Superior temporal gyrus (tissue), 1 donor: ENCODE results near the gene MAST2.
"Not testable (repeated sequence)": the region's sequence is repeated elsewhere in the genome, so short reads cannot be mapped to it uniquely, and the experiment has no call there.

Experiments used
- DNase-seq: peaks from one replicate; pipeline ENCODE4 v3.0.0-alpha.2; 2016; ENCODE audit errors: extremely low spot score

The MAST2 gene

DNA sequence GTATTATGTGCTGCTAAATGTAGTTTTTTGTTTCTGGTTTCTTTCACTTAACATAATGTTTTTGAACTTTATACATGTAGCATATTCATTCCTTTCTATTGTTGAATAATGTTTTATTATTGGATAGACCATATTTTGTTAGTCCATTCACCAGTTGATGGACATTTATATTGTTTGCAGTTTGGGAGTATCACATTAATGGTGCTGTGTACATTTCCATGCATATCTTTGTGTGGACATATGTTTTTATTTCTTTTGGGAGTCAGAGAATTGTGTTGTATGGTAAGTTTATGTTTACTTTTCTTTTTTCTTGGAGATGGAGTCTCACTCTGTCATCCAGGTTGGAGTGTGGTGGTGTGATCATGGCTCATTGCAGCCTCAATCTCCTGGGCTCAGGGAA, 134.6 kb downstream of the MAST2 start:
- DNase-seq, result no peak

DNA sequence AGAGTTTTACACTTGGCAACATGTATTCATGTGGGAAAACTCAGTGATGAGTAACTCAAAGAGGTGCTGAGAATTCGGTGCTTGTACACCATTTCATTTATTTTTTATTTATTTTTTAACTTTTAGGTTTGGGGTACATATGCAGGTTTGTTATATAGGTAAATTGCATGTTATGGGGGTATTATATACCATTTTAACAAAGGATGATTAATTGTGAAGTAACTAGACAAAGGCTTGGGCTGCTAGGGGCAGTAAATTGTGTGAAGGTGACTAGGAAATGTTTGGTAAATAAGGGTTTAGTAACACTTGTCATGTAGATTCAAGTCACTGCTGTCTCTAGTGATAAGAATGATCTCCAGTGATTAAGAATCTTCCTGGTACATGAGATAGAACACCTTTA, 139.0 kb downstream of the MAST2 start:
- no peak for DNase-seq

DNA sequence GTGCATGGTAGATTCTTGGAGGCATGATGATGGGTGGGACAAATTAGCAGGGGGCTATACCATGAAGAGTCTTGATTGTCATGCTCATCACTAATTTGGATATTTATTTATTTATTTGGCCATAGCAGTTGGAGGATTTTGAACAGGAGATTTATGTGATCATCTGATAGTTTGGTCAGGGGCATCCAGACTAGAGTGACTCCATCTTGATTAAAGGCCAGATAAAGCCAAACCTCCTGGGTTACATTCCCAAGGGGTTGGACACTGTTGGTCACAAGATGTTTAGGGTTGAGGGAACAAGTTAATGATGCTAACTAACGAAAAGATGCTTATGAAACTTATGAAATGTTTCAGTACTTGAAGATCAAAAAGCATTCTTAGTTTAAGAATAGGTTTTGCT, 139.8 kb downstream of the MAST2 start:
- no peak for DNase-seq

DNA sequence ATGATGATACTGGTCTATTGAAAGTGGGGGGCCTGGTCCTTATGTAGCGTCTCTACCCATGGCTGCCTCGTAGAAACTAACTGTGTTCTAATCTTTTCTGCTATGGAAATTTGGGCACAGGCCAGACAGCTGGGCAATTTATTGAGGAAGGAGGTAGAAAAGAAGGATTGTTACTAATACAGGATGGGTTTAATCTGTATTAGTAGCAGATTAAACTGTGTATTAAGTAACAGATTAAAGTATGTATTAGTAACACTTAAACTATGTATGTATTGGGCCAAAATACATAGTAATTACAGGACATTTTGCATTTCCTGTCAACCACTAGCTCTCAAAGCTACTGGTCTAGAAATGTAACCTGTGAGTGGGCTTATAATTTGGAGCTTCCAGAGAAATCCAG, 142.0 kb downstream of the MAST2 start:
- DNase-seq, result no peak

DNA sequence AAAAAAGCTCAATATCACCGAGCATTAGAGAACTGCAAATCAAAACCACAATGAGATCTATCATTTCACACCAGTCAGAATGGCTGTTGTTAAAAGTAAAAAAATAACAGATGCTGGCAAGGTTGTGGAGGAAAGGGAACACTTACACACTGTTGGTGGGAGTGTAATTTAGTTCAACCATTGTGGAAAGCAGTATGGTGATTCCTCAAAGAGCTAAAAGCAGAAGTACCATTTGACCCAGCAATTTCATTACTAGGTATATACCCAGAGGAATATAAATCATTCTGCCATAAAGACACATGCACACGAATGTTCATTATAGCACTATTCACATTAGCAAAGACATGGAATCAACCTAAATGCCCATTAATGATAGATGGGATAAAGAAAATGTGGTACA, 146.1 kb downstream of the MAST2 start:
- DNase-seq, result not testable (repeated sequence)

DNA sequence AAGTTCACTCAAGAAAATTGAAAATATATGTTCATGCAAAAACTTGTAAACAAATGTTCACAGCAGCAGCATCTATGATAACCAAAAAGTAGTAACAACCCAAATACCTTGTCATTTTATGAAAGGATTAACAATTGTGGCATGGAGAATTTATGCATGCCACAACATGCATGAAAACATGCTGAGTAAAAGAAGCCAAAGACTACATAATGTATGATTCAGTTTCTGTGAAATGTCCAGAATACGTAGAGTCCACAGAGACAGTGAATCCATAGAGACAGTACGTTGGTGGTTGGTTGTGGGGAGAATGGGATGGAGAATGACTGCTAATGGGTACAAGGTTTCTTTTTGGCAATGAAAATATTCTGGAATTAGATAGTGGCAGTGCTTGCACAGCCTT, 148.7 kb downstream of the MAST2 start:
- DNase-seq, result no peak

DNA sequence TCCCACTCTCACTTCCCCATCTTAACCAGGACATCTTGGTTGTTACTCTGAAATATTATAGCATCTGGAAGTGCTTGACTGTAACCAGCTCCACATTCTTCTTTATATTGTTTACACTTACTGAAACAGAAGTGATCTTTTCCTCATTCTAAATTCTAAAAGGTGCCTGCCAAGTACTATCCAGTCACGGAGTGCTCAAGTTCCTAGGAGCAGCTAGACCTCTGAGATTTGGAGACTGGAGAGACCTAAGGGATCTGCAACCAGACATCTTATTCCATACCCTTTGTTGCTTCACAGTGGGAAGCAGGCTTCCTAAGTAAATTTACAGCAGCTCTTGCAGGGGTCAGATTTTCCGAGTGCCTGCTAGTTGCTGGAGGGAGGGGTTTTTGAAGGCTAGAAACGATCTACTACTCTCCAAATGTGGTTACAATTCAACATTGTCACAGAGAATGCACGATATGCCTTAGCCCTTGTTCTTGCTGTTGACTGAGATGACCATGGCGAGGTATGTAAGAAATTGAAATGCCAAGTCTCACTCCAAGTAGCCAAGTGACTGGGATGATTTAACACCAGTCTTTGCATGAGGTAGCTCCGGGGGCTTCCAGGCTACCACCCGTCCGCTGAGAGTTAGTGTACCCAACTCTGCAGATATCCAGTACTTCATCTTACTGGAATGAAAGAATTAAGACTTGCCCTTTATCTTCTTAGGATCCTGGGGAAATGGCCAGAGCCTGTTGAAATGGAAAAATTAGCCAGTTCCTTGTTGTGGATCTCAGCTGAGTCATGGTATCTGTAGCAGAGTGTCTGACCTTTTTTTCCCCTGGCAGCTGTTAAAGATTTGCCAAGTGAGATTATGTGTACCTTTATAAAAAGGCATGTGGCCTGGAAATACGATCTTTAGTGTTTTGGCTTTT, 150.8 kb downstream of the MAST2 start:
- no peak for DNase-seq

DNA sequence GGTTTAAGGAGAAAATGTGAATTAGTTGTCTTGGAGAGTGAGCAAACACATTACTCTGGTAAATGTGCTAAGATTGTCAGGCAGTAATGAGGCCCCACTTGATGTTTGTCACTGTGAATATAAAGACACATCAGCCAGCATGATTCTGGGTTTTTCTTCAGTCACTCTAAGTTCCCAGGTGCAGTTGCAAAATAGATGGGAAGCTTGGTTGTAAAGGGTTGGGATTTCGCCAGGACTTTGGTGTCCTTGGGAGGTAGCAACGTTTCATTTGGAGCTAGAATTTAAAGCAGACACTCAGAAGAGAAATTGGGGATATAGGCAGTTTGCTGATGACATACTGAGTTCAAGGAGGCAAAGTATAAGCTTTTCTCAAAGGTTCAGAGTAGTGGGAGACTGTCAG, 154.3 kb downstream of the MAST2 start:
- no peak for DNase-seq

DNA sequence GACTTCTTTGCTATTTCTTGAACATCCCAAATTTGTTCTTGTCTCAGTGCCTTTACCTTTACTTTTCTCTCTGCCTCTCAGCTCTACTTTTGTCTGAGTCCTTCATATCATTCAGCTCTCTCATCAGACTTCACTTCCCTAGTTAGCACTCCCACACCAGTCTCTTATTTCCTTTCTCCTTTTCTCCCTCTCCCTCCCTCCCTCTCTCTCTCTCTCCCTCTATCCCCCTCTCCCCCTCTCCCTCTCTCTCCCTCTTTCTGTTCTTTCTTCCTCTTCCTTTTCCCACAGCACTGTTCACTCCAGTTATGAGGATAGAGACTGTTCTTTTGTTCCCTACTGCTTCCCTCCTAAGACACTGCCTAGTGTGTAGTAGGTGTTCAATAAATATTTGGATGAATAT, 154.9 kb downstream of the MAST2 start:
- no peak for DNase-seq

DNA sequence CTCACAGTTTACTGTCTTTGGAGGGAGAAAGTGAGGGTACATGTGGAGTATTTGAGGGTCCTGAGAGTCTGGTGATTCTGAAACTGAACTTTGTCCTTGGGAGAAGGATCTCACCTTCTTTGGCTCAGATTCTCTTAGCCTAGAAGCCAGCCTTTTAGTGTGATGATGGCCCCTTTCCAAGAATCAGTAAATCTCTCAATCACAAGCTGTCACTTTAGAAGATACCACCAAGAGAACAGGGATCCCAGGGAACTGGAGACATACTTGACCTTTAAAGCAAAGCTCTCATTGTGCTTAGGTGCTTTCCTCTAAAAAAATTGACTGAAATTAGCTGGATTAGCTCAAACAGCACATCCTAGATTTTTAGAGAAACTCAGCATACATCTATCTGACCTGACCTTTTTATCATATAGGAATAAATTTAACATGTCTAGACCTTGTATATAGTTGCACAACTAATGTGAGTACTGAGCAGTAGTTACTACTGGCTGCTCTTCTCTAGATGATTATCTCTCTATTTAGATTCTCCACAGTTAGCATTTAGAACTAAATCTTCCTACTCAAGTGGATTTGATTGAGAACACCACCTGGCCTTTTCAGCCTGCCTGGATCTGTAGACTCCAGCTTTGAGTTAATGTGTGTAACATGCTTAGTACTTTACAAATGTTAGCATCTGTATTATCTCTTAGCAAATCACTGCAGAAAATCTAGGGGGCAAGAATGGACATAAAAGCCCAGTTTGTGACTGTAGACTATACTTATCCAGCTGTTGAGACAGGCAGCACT, 157.7 kb downstream of the MAST2 start:
- DNase-seq, result no peak

DNA sequence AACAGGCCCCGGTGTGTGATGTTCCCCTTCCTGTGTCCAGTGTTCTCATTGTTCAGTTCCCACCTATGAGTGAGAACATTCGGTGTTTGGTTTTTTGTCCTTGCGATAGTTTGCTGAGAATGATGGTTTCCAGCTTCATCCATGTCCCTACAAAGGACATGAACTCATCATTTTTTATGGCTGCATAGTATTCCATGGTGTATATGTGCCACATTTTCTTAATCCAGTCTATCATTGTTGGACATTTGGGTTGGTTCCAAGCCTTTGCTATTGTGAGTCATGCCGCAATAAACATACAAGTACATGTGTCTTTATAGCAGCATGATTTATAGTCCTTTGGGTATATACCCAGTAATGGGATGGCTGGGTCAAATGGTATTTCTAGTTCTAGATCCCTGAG, 158.5 kb downstream of the MAST2 start:
- not testable (repeated sequence) for DNase-seq

DNA sequence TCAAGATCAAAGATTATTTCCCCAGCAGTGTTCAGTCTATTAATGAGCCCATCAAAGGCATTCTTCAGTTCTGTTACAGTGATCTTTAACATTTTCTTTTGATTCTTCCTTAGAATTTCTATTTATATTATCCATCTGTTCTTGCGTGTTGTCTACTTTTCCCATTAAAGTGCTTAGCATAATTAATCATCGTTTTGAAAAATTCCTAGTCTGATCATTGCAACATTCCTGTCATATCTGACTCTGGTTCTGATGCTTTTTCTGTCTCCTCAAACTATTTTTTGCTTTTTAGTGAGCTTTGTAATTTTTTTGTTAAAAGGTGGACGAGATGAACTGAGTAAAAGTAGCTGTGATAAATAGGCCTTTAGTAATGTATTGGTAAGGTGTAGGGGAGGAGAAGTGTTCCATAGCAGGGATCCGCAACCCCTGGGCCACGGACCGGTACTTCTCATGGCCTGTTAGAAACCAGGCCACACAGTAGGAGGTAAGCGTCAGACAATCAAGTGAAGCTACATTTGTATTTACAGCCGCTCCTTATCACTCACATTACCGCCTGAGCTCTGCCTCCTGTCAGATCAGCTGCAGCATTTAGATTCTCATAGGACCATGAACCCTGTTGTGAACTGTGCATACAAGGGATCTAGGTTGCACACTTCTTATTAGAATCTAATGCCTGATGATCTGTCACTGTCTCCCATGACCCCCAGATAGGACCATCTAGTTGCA, 165.7 kb downstream of the MAST2 start:
- no peak for DNase-seq

DNA sequence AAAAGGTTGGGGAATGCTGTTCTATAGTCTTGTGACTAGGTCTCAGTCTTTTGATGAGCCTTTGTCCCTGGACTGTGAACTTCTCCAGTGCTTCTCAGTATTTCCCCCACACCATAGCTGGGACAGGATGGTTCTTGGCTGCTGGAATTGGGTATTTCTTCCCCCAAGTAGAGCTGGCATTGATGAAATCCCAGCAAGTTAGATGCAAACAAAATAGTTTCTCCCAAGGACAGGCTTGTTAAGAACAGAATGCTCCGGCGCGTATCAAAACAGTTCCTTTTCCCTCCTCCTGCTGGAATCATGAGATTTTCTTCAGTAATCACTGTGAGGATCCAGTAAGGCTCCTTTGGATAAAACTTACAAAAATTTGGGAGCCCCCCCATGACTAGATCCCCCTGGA, 166.5 kb downstream of the MAST2 start:
- no peak for DNase-seq

DNA sequence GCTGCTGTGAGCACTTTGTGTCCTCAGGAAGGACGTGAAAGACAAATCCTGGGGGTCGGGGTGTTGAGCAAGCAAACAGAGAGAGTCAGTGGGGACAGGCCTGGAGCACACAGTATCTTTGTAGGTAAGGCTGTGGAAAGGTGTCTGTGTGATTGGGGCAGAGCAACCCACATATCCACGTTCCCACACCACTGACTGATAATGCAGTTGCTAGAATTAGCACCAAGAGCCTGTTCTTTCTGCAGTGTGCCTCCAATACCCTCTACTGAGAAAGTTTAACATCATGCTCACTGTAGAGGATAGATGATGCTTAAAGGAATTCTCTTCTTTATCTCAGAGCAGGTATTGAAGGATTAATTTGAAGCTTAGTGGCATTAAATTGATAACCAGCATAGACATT, 167.9 kb downstream of the MAST2 start:
- no peak for DNase-seq

DNA sequence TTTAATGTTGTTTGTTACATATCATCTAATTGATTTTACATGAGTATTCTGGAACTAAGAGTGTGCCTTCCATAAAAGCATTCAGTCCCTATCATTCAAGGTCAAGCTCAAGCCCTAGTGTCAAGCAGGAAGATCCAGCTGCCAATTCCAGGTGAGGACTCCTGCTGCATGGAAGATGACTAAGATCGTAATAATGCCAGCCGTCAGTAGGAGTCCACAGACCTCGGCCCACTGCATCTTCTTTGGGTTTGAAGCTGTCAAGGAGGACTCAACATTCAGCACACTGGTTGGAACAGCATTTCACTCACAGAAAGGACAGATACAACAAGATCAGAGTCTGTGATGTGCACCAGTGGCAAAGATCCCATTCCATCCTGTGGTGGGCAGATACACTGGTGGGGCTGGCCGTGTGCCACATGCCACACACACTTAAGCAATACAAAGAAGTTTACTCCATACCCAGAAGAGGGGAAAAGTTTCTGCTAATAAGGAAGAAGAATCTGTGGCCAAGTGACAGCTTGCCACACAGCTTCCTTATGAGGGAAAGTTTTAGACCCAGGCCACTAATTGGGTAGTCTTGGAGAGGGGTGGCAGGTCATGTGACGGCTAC, 168.6 kb downstream of the MAST2 start:
- DNase-seq, result no peak

DNA sequence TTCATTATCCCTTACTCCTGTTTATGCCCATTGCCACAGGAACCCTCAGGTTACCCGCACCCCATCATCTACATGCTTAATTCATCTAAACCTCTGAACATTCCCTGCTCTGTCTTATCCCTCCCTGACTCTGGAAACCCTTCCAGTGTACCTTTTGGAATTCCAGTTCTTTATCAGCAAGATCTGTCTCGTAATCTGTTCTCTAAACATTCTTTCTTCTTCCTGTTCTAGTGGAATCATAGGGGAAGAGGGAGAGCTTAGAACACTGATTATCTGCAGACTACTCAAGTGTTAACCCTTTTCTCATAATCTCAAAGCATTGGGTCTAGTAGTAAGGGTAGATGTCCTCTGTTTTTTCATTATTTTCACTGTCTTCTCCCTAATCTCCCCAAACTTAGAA, 169.2 kb downstream of the MAST2 start:
- DNase-seq, result no peak

DNA sequence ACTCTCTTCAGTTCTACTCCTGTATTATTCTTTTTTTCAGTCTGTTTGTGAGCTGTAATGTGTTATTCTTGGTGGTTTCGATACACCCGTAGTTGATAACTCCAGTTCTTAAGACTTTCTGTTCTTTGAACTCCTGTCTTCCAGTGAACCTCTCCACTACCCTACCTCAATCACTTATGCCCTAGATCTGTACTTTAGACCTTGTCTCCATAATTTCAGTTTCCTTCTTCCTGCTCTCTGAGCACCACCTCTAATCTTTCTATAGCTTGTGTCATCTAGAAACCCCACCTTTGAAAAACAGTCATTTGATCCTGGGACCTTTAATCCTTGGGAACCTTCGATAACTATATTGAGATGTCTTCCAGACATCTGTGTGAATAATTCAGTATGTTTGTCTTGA, 169.7 kb downstream of the MAST2 start:
- no peak for DNase-seq

DNA sequence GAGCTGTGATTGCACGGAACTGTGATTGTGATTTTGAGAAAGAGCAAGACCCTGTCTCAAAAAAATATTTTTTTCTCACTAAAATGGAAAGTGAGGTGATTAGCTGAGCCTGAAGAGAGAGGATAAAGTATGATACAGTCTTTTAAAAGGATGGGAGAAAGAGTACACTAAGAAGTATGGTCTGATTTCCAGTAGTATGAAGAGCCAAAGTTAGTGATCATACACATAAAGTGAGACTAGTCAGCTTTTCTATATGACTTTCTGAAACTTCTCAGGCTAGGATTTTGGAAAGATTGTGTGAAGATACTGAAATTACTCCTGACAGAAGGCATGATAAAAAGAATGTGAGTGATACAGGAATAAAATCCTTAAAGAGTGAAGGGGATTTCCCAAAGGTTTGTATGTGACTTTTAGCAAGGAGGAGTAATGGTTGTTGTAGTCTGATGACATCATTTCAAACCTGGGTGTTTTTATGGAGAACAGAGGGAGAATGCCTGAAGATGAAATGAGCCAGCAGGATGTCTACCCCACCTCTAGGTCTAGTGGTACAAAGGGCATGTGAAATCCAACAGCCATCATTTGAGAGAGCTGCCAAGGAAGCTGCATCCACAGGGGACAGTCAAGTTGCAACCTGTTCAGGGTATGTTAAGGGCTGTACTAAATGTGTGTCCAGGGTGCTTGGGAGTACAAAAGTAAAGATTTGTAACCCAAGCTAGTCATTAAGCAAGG, 171.3 kb downstream of the MAST2 start:
- no peak for DNase-seq

DNA sequence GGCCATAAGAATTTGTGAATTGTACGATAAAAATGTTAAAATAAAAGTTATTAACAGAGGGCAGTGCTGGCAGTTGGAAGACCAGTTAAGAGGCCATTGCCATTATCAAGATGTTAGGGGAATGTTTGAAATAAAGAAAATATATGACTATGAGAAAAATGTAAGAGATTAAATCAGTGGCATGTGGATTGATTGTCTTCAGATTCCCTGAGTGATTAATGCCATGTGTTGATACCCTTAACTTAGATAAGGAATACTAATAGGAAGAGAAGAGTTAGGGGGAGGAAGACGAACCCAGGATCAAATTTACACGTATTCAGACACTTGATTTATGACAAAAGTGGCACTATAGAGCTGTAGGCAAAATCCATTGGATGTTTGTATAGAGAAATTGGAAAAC, 173.2 kb downstream of the MAST2 start:
- DNase-seq, result no peak

DNA sequence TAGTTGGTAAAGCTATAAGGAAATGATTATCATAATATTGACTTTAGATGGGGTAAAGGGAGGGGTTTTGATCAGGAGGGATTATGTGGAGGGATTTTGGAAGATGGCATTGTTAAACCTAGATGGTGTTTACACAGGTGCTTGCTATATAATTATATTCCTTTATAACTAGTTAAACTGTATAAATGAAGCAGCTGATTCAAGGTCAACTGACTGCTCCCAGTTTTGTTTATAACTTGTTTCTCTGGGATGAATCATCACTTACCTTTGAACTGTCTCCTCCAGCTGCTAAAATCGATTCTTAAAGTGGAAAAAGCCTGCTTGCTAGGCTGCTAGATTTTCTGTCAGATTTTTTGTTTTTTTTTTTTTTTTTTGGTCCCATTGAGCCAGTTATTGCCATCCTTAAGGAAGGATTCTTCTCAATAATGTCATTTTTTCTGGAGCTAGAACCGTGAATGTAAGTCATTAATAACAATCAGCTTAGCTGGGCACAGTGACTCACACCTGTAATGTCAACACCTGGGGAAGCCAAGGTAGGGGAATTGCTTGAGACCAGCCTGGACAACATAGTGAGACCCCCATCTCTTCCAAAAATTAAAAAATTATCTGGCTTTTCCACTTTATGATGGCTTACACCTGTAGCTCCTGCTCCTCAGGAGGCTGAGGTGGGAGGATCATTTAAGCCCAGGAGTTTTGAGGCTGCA, 175.8 kb downstream of the MAST2 start:
- DNase-seq, result no peak

DNA sequence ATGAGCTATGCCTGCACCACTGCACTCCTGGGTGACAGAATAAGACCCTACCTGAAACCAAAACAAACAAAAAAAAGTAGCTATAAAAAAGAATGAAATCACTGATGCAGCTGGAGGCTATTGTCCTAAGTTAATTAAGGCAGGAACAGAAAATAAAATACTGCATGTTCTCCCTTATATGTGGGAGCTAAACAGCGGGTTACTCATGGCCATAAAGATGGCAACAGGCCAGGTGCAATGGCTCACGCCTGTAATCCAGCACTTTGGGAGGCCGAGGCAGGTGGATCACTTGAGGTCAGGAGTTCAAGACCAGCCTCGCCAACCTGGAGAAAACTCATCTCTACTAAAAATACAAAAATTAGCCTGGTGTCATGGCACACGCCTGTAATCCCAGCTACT, 176.4 kb downstream of the MAST2 start:
- DNase-seq, result no peak
